Adrenal gland (tissue), 5 donors: ENCODE measurements around the gene RRP1.

Experiments used
- POLR2A ChIP-seq, 2 donors: fragments of 450-650 bp; IDR thresholded peaks; one replicate each; pipeline ENCODE4 v1.6.1; 2017; ENCODE audit warnings: antibody characterized with exemption in 2 of 2, mild to moderate bottlenecking in 2 of 2, moderate library complexity in 1 of 2
- TF ChIP-seq, protein P1 (sequence below), 6 experiments: fragments of 450-650 bp in 4 of 6; fragments of 200-600 bp in 2 of 6; sonication (generic) in 1 of 6; IDR thresholded peaks; 1 replicate in 5 of 6; 2 replicates in 1 of 6; pipeline versions ENCODE4 v1.5.1 to v1.8.0; 2016 to 2021; ENCODE audit warnings: antibody characterized with exemption in 6 of 6, mild to moderate bottlenecking in 2 of 6, moderate library complexity in 1 of 6
- donor health status: DM: no; HTN: no; CAD: no.

DNA sequence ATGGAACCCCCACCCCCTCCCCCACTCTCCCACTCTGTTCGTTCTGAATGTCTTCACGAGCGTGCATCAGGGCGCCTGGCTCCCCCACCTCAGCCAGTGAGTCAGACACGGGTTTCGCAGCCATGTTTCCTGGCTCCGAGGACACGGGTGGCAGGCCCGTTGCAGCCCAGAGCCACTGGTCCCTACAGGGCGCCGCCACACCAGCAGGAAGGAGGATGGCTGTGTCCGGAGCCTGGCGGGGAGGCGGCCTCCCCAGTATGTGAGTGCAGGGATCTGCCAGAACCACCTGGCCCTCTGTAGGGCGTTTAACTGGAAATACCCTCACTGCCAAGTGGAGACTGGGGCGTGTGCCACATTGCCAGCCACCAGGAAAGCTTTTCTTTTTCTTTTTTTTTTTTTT is 31.8 kb upstream of the RRP1 start:
- TF ChIP-seq POLR2A (IDR thresholded peaks at IDR 0.05): no peak
- TF ChIP-seq, protein P1, sequence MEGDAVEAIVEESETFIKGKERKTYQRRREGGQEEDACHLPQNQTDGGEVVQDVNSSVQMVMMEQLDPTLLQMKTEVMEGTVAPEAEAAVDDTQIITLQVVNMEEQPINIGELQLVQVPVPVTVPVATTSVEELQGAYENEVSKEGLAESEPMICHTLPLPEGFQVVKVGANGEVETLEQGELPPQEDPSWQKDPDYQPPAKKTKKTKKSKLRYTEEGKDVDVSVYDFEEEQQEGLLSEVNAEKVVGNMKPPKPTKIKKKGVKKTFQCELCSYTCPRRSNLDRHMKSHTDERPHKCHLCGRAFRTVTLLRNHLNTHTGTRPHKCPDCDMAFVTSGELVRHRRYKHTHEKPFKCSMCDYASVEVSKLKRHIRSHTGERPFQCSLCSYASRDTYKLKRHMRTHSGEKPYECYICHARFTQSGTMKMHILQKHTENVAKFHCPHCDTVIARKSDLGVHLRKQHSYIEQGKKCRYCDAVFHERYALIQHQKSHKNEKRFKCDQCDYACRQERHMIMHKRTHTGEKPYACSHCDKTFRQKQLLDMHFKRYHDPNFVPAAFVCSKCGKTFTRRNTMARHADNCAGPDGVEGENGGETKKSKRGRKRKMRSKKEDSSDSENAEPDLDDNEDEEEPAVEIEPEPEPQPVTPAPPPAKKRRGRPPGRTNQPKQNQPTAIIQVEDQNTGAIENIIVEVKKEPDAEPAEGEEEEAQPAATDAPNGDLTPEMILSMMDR (IDR thresholded peaks at IDR 0.05): no peak
